Duodenal mucosa (tissue), 2 donors: ENCODE results near the gene AQP5.
"Not testable (repeated sequence)": the region's sequence is repeated elsewhere in the genome, so short reads cannot be mapped to it uniquely, and the experiment has no call there.

Experiments
- H3K27ac ChIP-seq: one replicate; pipeline ENCODE4 v1.7.0; 2013; ENCODE audit warnings: low read depth, low read length
- H3K27me3 ChIP-seq, 2 donors: one replicate each; pipeline ENCODE4 v1.7.0; 2013; ENCODE audit warnings: low read length in 2 of 2, control low read depth in 1 of 2; ENCODE audit not compliant: insufficient read depth in 2 of 2, control insufficient read depth in 1 of 2
- H3K36me3 ChIP-seq, 2 donors: one replicate each; pipeline ENCODE4 v1.7.0; 2013; ENCODE audit warnings: low read length in 2 of 2, control low read depth in 1 of 2; ENCODE audit not compliant: insufficient read depth in 2 of 2, control insufficient read depth in 1 of 2
- H3K4me1 ChIP-seq, 2 donors: one replicate each; pipeline ENCODE4 v1.7.0; 2013; ENCODE audit warnings: low read length in 2 of 2, control low read depth in 1 of 2; ENCODE audit not compliant: insufficient read depth in 2 of 2, control insufficient read depth in 1 of 2
- H3K4me3 ChIP-seq, 2 donors: one replicate each; pipeline ENCODE4 v1.7.0; 2013; ENCODE audit warnings: low read length in 2 of 2, low read depth in 1 of 2
- H3K9ac ChIP-seq, 2 donors: one replicate each; pipeline ENCODE4 v1.7.0; 2013; ENCODE audit warnings: low read length in 2 of 2, low read depth in 1 of 2
- H3K9me3 ChIP-seq, 2 donors: one replicate each; pipeline ENCODE4 v1.7.0; 2013; ENCODE audit warnings: low read length in 2 of 2, control low read depth in 1 of 2; ENCODE audit not compliant: control insufficient read depth in 1 of 2

The AQP5 gene

DNA sequence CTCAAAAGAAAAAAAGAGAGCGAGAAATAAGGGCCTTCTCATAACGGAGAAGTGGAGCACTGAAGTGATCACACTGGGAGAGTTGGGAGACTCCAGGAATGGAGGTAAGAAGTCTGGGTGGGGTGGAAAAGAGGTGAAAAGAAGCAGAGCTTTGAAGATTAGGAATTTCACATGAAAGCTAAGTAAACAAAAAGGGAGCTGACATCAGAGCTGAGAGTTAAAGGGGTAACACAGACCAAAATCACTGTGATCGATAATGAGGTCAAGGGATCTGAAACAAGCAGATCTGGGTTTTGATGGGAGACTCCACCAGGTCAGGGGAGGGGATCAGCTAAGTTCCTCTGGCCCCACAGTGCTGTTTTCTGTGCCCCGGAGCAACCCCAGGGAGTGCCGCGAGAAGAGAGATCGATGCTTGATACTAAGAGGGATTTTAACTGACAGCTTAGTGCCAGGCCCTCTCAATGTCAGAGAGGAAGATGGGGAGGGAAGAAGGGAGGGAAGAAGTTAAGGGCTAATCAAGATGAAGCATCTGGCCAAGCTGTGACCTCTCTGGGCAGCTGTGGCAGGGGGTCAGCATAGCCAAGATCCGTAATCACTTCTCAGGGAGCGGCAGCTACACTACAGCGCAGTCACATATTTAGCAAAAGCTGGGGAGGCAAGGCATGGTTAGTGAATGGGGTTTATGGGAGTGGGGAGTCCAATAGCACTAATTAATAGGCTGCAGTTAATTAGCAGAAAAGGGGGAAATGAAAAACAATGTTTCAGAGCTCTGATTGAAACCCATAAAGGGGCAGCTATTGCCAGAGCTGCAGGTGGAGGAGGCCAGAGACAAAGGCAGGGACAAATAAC is 19.1 kb downstream of the AQP5 start:
- no peaks in the 10 kb centered on the region for H3K9me3 ChIP-seq

DNA sequence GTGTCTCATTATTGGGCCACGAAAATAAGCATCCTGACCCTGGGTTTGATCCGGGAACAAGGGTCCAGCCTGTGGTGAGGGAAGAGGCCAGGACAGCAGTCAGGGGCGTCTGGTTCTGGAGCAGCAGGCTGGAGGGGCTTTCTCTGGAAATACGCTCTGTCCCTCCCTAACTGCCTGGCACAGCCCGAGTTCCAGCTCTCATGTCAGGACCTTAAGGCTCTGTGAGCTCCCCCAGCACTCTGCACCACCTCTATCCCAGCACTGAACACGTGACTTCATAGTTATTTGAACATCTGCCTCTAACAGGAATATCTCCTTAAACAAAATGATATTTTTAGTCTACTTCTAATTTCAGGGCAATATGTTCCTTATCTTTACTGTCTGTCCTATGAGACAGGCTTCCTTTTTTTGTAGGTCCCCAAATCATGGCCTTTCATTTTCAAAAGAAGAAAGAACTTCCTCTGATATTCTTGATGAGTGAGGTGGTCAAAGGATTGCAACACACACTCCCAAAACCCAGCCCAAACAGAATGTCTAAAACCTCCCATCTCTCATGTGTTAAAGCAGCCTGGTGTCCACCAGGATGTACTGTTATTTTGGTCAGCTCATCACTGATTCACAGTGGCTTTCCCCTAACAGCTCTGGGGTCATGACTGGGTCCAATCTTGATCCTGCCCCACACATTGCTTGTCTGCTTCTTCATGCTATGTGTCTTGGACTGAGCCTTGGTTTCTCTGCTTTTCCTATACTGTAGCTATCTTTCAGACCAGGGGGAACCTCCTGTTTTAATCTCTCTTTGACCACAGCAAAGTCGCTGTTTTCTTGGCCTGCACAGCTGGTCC is 20.8 kb downstream of the AQP5 start:
- no peaks in the 10 kb centered on the region for H3K27me3 ChIP-seq
- H3K4me1 ChIP-seq, result peaks cover 0 to 7% of the 10 kb centered on the region in 2 donors
- H3K27ac ChIP-seq, result no peak overlapping the region
- no peak overlapping the region for H3K9ac ChIP-seq
- H3K4me3 ChIP-seq, result no peak overlapping the region
- no peaks in the 10 kb centered on the region for H3K36me3 ChIP-seq
- no peaks in the 10 kb centered on the region for H3K9me3 ChIP-seq

More for the DNA sequence above, 19.1 kb downstream of the AQP5 start:
- H3K27me3 ChIP-seq, result no peaks in the 10 kb centered on the region
- no peak overlapping the region for H3K27ac ChIP-seq
- H3K9ac ChIP-seq, result no peak overlapping the region
- H3K4me3 ChIP-seq, result no peak overlapping the region
- H3K36me3 ChIP-seq, result no peaks in the 10 kb centered on the region
- peaks cover 0 to 7% of the 10 kb centered on the region in 2 donors for H3K4me1 ChIP-seq

DNA sequence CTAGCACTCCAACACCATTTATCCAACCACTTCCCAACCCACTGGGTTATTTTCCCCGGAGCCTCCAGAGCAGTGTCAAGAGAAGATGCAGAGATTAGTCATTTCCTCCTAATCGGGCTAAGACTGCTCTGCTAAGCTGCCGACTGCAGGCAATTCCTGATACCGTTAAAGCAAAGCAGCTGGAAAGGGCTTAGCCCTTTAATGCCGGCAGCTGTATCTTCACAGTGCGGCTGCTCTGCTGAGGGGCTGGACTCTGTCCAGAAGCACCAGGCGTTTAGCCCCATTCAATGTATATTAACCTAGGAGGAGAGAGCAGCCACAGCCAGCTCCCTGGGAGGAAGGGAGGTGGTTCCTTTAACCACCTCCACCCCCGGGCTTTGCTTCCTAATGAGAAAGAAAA is 22.2 kb downstream of the AQP5 start:
- Histone ChIP-seq H3K36me3 (peaks cover 0 to 7% of the 10 kb centered on the region in 2 donors), H3K9me3 (no peaks in the 10 kb centered on the region), H3K27ac (no peak overlapping the region), H3K4me1 (peaks cover 0 to 7% of the 10 kb centered on the region in 2 donors), H3K27me3 (no peaks in the 10 kb centered on the region), H3K4me3 (no peak overlapping the region), H3K9ac (no peak overlapping the region)

DNA sequence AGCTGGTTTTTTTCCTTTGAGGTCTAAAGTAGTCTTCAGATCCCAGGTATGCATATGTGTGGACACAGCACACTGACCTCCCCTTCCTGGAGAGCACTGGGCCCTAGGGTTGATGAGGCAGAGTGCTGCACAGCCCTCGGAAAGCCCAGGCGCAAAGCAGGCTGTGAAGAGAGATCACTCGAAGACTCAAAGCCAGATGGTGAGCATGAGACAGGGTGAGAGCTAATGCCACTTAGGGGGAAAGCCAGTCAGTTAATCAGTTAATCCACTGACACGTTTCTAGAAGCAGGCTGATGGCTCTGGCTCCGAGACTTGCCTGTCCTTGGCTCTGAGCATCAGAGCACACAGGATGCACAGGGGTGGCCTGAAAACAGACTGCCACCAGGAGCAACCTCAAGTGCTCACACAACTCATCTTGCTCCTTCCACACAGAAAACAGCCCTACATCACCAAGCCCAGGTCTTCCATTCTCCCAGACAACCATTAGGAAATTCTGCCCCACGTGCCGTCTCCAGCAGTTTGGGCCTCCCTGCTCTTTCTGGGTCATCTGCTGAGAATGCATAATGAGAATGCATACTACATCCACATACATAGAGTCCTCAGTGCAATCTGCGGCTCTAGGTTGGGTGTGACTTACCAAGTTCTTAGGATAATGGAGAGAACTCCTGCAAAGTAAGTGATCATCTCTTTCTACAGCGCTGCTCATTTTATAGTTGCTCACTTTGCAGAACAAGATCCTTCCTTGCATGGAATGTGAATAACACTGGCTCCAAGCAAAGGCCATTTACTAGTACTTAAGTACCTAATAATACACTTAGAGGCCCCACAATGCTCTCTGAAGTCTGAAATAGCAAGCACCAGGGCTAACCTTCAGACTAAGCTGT is 23.0 kb downstream of the AQP5 start:
- peaks cover 0 to 14% of the 10 kb centered on the region in 2 donors for H3K36me3 ChIP-seq
- no peak overlapping the region for H3K27ac ChIP-seq
- H3K4me3 ChIP-seq, result no peak overlapping the region
- H3K9me3 ChIP-seq, result no peaks in the 10 kb centered on the region
- peaks cover 0 to 7% of the 10 kb centered on the region in 2 donors for H3K4me1 ChIP-seq
- no peak overlapping the region for H3K9ac ChIP-seq
- H3K27me3 ChIP-seq, result no peaks in the 10 kb centered on the region

DNA sequence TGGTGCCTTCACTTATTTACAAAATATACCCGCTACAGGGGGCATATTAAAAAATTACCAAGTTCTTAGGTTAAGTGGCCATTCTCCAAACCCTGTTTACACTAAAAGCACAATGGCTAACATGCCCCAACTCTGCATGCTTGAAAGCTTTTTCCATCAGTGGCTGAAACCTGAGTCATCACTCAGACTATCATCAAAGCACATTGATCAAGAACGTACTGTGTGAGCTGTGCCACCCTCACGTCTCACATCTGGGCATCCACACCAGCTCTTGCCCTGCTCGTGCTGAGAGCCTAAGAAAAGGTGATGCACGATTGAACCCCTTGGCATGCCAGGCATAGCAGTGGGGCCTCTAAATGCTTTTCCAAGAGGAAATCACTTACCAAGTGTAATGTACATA is 24.3 kb downstream of the AQP5 start:
- no peaks in the 10 kb centered on the region for H3K27me3 ChIP-seq
- H3K36me3 ChIP-seq, result peaks cover 0 to 22% of the 10 kb centered on the region in 2 donors
- H3K27ac ChIP-seq, result no peak overlapping the region
- H3K9me3 ChIP-seq, result no peaks in the 10 kb centered on the region
- H3K4me1 ChIP-seq, result peaks cover 0 to 7% of the 10 kb centered on the region in 2 donors
- no peak overlapping the region for H3K4me3 ChIP-seq
- H3K9ac ChIP-seq, result no peak overlapping the region

DNA sequence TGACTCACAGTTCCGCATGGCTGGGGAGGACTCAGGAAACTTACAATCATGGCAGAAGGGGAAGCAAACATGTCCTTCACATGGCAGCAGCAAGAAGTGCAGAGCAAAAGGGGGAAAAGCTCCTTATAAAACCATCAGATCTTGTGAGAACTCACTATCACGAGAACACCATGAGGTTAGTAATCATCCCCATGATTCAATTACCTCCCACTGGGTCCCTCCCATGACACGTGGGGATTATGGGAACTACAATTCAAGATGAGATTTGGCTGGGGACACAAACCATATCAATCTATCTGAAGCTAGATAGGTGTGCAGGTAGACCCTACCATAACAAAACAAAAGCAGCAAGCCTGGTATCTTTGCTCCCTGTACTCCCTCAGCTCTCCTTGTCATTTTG is 24.8 kb downstream of the AQP5 start:
- H3K27me3 ChIP-seq, H3K4me1 ChIP-seq, H3K27ac ChIP-seq, H3K4me3 ChIP-seq, H3K9me3 ChIP-seq, H3K9ac ChIP-seq: not testable (repeated sequence)
- peaks cover 0 to 22% of the 10 kb centered on the region in 2 donors for H3K36me3 ChIP-seq

DNA sequence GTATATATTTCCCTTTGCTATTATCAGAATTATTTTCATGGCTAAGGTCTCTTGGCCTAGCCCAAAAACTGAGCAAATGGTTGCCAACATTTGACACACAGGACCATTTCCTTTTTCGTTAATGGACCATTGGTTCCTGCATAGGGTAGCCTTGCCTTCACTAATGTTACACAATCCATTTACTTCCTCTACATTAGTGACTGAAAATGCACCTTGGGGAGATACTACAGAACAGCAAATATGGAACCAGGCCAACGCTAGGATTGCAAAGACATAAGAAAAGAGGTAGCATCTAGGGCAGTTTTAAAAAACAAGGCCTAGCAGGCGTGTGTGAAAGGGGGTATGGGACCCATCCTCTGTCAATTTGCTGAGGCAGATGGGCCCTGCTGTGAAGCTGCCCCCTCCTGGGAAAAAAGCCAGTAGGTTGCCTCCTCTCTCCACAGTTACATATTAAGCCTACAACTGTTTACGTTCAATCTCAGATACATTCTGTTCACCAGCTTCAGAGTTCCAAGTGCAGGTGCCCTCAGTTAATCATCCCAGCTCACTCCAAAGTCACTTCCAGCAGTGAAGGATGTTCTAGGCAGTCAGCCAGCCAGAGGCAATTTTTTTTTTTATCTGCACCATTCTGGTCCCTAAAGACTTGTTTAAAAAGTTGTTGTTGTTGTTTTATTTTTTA is 26.1 kb downstream of the AQP5 start:
- H3K9me3 ChIP-seq, result no peaks in the 10 kb centered on the region
- peaks cover 0 to 7% of the 10 kb centered on the region in 2 donors for H3K4me1 ChIP-seq
- H3K4me3 ChIP-seq, result no peak overlapping the region
- H3K36me3 ChIP-seq, result peaks cover 0 to 35% of the 10 kb centered on the region in 2 donors
- no peaks in the 10 kb centered on the region for H3K27me3 ChIP-seq
- no peak overlapping the region for H3K9ac ChIP-seq
- H3K27ac ChIP-seq, result no peak overlapping the region

DNA sequence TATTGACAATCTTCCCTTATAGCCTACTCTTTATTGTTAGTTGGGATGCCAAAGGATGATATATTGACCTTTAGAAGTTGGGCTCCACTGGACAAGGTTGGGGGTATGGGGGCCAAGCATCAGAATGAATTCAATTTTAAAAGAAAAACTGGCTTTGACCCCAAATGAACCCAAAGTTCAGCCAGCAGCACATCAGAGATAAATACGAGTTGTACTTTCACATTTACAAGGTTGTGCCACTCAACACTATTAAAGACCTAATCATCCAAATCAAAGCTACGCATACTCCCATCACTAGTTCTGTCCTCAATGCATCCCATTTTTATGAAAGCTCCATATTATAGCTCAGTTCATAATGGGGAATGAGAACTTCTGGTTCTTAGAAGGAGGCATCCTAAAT is 27.7 kb downstream of the AQP5 start:
- peaks cover 4 to 49% of the 10 kb centered on the region in 2 donors for H3K36me3 ChIP-seq
- not testable (repeated sequence) for H3K4me3 ChIP-seq, H3K27me3 ChIP-seq, H3K4me1 ChIP-seq, H3K9me3 ChIP-seq, H3K27ac ChIP-seq, H3K9ac ChIP-seq

DNA sequence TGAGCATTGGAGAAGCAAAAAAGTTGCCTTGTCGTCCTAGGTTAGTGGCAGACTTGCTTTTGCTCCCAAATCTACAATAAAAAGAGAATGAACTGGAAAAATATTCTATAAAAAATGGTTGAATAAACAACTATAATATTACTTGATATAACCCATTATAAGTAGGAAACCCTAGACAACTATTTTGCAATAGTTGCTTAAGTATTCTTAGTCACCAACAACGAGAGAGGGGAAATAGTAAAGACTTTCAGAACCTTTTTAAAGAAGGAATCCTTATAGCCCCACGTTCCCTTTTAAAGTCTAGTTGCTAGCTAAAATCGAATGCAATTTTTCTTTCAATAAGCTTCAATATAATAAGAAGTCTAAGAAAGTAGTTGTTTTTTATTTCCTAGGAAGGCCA is 28.6 kb downstream of the AQP5 start:
- Histone ChIP-seq H3K27me3 (no peaks in the 10 kb centered on the region), H3K27ac (no peak overlapping the region), H3K4me1 (no peaks in the 10 kb centered on the region), H3K9ac (no peak overlapping the region), H3K9me3 (no peaks in the 10 kb centered on the region), H3K36me3 (peaks cover 4 to 52% of the 10 kb centered on the region in 2 donors), H3K4me3 (no peak overlapping the region)
